ENCODE results near the gene KDELR3. TPM values are rescaled to one million over a fixed set of nuclear protein-coding genes. Genes with fewer than 3 reads are reported as not detected.

KDELR3 gene
- total RNA-seq, 4 donors from 2014 or later = 3.5 to 12.9 (median 7.0) TPM

- under 1% methylated on average over 21 of the region's 83 CpGs for WGBS
- H3K4me1 ChIP-seq = peaks cover 37 to 46% (median 42%) of the 10 kb centered on the region in 4 donors
- peaks cover 0 to 20% (median 4%) of the 10 kb centered on the region in 4 donors for H3K36me3 ChIP-seq
- H3K9me3 ChIP-seq = no peaks in the 10 kb centered on the region
- peak within 1 kb of the TSS; percentile 80 to 92 (median 86) for H3K4me3 ChIP-seq
- peak in 1 of 3 experiments; percentile 26 for TF ChIP-seq CTCF (IDR thresholded peaks at IDR 0.05)
- peak; percentile 82 to 84 for TF ChIP-seq POLR2AphosphoS5 (IDR thresholded peaks at IDR 0.05)
- TF ChIP-seq POLR2A (IDR thresholded peaks at IDR 0.05; ENCODE audit: low read depth) = peak; percentile 53
- peak; percentile 32 for TF ChIP-seq EP300 (IDR thresholded peaks at IDR 0.05)
- peak within 1 kb of the TSS; percentile 99 to 100 (median 99) for H3K27ac ChIP-seq (replicated peaks in 1 of 4)
- intact Hi-C loops (cut with DNase I) = loop anchor here (10.0 kb wide), 1 partner anchor 112 kb away; no protein-coding TSS in a partner anchor
- no peaks in the 10 kb centered on the region for H3K27me3 ChIP-seq
- peak; percentile 99 for DNase-seq (ENCODE audit: extremely low spot score)
Observed at GRCh38 chr22:38506118-38506962, 38.4 kb downstream of the KDELR3 start, which contains the start of gene DDX17. Gene DDX17, minus strand, starts transcription at chr22:38506311.

- Histone ChIP-seq H3K36me3 (no peaks in the 10 kb centered on the region), H3K4me3 (no peak overlapping the region), H3K9me3 (no peaks in the 10 kb centered on the region), H3K27ac (replicated peaks in 1 of 4) (no peak overlapping the region), H3K4me1 (peaks cover 7 to 11% (median 8%) of the 10 kb centered on the region in 4 donors), H3K27me3 (no peaks in the 10 kb centered on the region)
- intact Hi-C loops (cut with DNase I) = no loop called here
- no peak for TF ChIP-seq EP300 (IDR thresholded peaks at IDR 0.05)
- no peak for TF ChIP-seq CTCF (IDR thresholded peaks at IDR 0.05)
- no peak for TF ChIP-seq POLR2AphosphoS5 (IDR thresholded peaks at IDR 0.05)
- TF ChIP-seq POLR2A (IDR thresholded peaks at IDR 0.05; ENCODE audit: low read depth) = no peak
- 87% methylated on average over 5 of the region's 5 CpGs for WGBS
- no peak for DNase-seq (ENCODE audit: extremely low spot score)
Observed at GRCh38 chr22:38510416-38510970, 42.6 kb downstream of the KDELR3 start.

GRCh38 chr22:38513063-38513462, 45.2 kb downstream of the KDELR3 start:
- H3K27ac ChIP-seq (replicated peaks in 1 of 4) = no peak overlapping the region
- H3K4me3 ChIP-seq = no peak overlapping the region
- no peaks in the 10 kb centered on the region for H3K9me3 ChIP-seq
- no peaks in the 10 kb centered on the region for H3K4me1 ChIP-seq
- no peaks in the 10 kb centered on the region for H3K27me3 ChIP-seq
- WGBS = 89% methylated on average over 1 of the region's 1 CpG
- H3K36me3 ChIP-seq = no peaks in the 10 kb centered on the region
- intact Hi-C loops (cut with DNase I) = no loop called here
- TF ChIP-seq CTCF (IDR thresholded peaks at IDR 0.05) (no peak), POLR2A (IDR thresholded peaks at IDR 0.05; ENCODE audit: low read depth) (no peak), POLR2AphosphoS5 (IDR thresholded peaks at IDR 0.05) (no peak), EP300 (IDR thresholded peaks at IDR 0.05) (no peak)
- no peak for DNase-seq (ENCODE audit: extremely low spot score)

- Histone ChIP-seq H3K4me1 (no peaks in the 10 kb centered on the region), H3K27me3 (peaks cover 0 to 4% (median 0%) of the 10 kb centered on the region in 4 donors), H3K4me3 (no peak overlapping the region), H3K36me3 (no peaks in the 10 kb centered on the region), H3K27ac (replicated peaks in 1 of 4) (no peak overlapping the region), H3K9me3 (no peaks in the 10 kb centered on the region)
- no peak for TF ChIP-seq EP300 (IDR thresholded peaks at IDR 0.05)
- no peak for DNase-seq (ENCODE audit: extremely low spot score)
- intact Hi-C loops (cut with DNase I) = no loop called here
- 93% methylated on average over 4 of the region's 4 CpGs for WGBS
Observed at GRCh38 chr22:38518620-38519019, 50.7 kb downstream of the KDELR3 start.

All from esophagus muscularis mucosa (tissue), 4 donors.